ENCODE data around the gene RNF220. TPM values are rescaled to one million over a fixed set of nuclear protein-coding genes. Genes with fewer than 3 reads are reported as not detected.

Gene RNF220
- total and polyA plus RNA-seq, 2 of the 13 experiments (the other 11 are each of a cell fraction or from before 2014, with no cell fraction given) = 48.2 to 72.1 TPM

DNA sequence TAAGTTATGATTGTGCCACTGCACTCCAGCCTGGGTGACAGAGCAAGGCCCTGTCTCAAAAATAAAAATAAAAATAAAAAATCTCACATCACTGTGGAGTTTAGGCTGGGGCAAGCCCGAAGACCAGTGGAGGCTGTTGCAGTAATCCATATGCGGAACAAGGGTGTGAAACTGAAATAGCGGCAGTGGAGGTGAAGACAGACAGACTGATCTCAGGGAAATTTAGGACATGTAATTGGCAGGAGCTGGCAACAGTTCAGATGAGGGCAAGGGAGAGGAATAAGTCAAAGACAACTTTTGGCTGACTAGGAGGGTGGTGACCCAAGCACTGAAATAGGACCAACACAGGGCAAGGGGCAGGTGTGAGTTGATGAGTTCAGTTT, 277.8 kb downstream of the RNF220 start:
- Histone ChIP-seq H3K36me3 (replicated peaks in 1 of 2; ENCODE audit: control insufficient read depth in 1 of 2, insufficient read depth in 2 of 2, low read length in 2 of 2) (no peaks in the 10 kb centered on the region), H3K79me2 (ENCODE audit: insufficient read depth, low read length) (no peaks in the 10 kb centered on the region), H3K4me2 (ENCODE audit: low read depth, low read length) (no peak overlapping the region), H3K4me1 (ENCODE audit: insufficient read depth, low read length) (peaks cover 82% of the 10 kb centered on the region), H3K9me3 (ENCODE audit: low read length) (no peaks in the 10 kb centered on the region), H3K27ac (ENCODE audit: extremely low read length, insufficient read depth, low read length) (peak overlapping the region; percentile 87), H3K4me3 (replicated peaks in 1 of 3; ENCODE audit: insufficient read depth in 1 of 3, low read depth in 2 of 3, low read length in 3 of 3) (no peak overlapping the region), H4K20me1 (ENCODE audit: insufficient read depth, low read length) (no peaks in the 10 kb centered on the region), H3K27me3 (ENCODE audit: control insufficient read depth in 1 of 2, insufficient read depth in 2 of 2, low read length in 2 of 2) (no peaks in the 10 kb centered on the region), H2AFZ (ENCODE audit: low read length) (no peak overlapping the region), H3K9ac (ENCODE audit: insufficient read depth, low read depth, low read length) (no peak overlapping the region)
- TF ChIP-seq NR2F6 (IDR thresholded peaks at IDR 0.05) (no peak), NR2F6 (CRISPR knock-in tag; IDR thresholded peaks at IDR 0.05) (no peak), UBTF (CRISPR knock-in tag; IDR thresholded peaks at IDR 0.05) (no peak), FIP1L1 (IDR thresholded peaks at IDR 0.05; ENCODE audit: borderline replicate concordance, insufficient read depth, low read depth, low read length) (no peak), ZNF788 (CRISPR knock-in tag; IDR thresholded peaks at IDR 0.05; ENCODE audit: borderline replicate concordance) (0 out of 2 replicates have a peak, but pooled peaks have one; percentile 20), SRSF4 (IDR thresholded peaks at IDR 0.05; ENCODE audit: low read depth, low read length, poor library complexity, severe bottlenecking) (no peak)
- TF ChIP-seq, protein P1, sequence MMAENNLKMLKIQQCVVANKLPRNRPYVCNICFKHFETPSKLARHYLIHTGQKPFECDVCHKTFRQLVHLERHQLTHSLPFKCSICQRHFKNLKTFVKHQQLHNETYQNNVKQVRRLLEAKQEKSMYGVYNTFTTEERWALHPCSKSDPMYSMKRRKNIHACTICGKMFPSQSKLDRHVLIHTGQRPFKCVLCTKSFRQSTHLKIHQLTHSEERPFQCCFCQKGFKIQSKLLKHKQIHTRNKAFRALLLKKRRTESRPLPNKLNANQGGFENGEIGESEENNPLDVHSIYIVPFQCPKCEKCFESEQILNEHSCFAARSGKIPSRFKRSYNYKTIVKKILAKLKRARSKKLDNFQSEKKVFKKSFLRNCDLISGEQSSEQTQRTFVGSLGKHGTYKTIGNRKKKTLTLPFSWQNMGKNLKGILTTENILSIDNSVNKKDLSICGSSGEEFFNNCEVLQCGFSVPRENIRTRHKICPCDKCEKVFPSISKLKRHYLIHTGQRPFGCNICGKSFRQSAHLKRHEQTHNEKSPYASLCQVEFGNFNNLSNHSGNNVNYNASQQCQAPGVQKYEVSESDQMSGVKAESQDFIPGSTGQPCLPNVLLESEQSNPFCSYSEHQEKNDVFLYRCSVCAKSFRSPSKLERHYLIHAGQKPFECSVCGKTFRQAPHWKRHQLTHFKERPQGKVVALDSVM (CRISPR knock-in tag; IDR thresholded peaks at IDR 0.05) = 0 out of 2 replicates have a peak, but pooled peaks have one; percentile 19
- TF ChIP-seq, protein P2, sequence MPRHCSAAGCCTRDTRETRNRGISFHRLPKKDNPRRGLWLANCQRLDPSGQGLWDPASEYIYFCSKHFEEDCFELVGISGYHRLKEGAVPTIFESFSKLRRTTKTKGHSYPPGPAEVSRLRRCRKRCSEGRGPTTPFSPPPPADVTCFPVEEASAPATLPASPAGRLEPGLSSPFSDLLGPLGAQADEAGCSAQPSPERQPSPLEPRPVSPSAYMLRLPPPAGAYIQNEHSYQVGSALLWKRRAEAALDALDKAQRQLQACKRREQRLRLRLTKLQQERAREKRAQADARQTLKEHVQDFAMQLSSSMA (CRISPR knock-in tag; IDR thresholded peaks at IDR 0.05) = 0 out of 2 replicates have a peak, but pooled peaks have one; percentile 36
- CTCF ChIA-PET (ENCODE audit: low intra/inter-chr PET ratio, low total read pairs) = no interaction called here
- ATAC-seq (no peak), FAIRE-seq (no peak), DNase-seq (ENCODE audit: low spot score) (no peak)
- POLR2A ChIA-PET = interaction anchor here (1.1 to 2.5 kb wide), 5 partner anchors 9 to 51 kb away, joined by 3 to 11 read pairs (median 8); partner anchors contain the start of genes ARMH1, RNU5D-1 and TMEM53
- no TSS peak for BruUV-seq (replicated peaks)
- in situ Hi-C loops (cut with HindIII; ENCODE audit: extremely low pct_ligation_motif_present, low pct_unique_long_range_greater_than_20kb) (no loop called here), intact Hi-C loops (cut with micrococcal nuclease; ENCODE audit: unreplicated experiment) (no loop called here)
- 94% methylated on average over 3 of the region's 3 CpGs for WGBS (ENCODE audit: low lambda C conversion rate)
